ENCODE data around the gene MIB2. TPM values are rescaled to one million over a fixed set of nuclear protein-coding genes. Genes with fewer than 3 reads are reported as not detected.

Gene MIB2
- total RNA-seq, 6 experiments from 2014 or later = 41.9 to 62.8 (median 44.0) TPM

DNA sequence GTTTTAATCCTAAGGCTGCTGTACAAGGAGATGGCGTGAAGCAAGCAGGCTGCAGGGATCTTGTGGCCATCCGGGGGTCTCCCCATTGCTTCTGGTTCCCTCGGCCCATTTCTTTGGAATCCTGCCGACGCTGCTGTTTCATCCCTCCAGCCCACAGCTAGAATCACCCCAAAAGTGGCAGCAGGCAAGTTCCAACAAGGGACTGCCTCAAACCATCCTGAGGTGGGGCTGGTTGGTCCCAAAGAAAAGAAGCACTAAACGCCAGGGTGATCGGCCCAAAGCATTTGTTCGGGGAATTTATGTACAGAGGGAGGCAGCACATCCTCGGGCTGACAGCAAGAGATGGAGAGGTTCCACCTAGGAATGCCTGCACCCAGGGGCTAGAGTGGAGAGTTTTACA lies 4.5 kb upstream of the MIB2 start:
- Mint-ChIP-seq H3K9me3 (no peaks in the 10 kb centered on the region), H3K27ac (no peak overlapping the region), H3K27me3 (ENCODE audit: insufficient read depth) (peaks cover 2% of the 10 kb centered on the region; the same call in 1 of the 2 replicates), H3K36me3 (ENCODE audit: low read depth) (peaks cover 7% of the 10 kb centered on the region; the same call in 1 of the 2 replicates), H3K4me3 (no peak overlapping the region), H3K4me1 (ENCODE audit: low read depth) (peaks cover 16% of the 10 kb centered on the region)
- TF ChIP-seq, protein P1, sequence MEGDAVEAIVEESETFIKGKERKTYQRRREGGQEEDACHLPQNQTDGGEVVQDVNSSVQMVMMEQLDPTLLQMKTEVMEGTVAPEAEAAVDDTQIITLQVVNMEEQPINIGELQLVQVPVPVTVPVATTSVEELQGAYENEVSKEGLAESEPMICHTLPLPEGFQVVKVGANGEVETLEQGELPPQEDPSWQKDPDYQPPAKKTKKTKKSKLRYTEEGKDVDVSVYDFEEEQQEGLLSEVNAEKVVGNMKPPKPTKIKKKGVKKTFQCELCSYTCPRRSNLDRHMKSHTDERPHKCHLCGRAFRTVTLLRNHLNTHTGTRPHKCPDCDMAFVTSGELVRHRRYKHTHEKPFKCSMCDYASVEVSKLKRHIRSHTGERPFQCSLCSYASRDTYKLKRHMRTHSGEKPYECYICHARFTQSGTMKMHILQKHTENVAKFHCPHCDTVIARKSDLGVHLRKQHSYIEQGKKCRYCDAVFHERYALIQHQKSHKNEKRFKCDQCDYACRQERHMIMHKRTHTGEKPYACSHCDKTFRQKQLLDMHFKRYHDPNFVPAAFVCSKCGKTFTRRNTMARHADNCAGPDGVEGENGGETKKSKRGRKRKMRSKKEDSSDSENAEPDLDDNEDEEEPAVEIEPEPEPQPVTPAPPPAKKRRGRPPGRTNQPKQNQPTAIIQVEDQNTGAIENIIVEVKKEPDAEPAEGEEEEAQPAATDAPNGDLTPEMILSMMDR (IDR thresholded peaks at IDR 0.05) = no peak
- DNase-seq = no peak

DNA sequence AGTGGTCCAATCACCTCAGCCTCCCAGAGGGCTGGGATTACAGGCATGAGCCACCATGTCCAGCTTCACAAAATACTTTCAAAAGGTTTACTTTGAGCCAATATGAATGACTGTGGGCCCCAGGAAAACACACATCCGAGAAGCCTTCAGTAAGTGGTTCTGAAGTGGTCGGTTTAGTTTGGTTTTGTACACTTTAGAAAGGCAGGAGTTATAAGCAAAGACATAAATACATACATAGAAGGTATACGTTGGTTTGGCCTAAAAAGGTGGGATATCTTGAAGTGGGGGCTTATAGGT lies 3.2 kb upstream of the MIB2 start:
- TF ChIP-seq, protein P1 (IDR thresholded peaks at IDR 0.05) = no peak

DNA sequence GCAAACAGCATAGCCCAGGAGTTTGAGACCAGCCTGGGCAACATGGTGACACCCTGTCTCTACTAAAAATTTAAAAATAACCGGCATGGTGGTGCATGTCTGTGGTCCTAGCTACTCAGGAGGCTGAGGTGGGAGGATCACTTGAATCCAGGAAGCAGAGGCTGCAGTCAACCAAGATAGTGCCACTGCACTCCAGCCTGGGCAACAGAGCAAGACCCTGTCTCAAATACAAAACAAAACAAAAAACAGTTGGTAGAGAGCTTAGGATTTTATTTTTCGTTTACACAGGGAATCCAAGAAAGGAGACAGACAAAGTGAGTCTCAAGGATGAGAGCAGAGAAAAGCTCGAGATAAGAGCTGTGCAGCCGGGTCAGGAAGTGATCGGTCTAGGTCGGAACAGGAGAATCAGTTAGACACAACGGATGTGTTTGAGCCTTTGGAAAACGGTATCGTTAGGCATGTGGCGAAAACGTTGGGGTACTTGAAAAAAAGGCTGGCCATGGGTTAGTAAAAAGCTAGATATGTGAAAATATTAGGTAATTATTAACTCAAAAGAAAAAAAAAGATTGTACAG lies 1.7 kb upstream of the MIB2 start:
- peak overlapping the region; percentile 40; the same call in 1 of the 2 replicates for H3K27ac Mint-ChIP-seq

More for the DNA sequence above, 3.2 kb upstream of the MIB2 start:
- H3K4me1 Mint-ChIP-seq (ENCODE audit: low read depth) = peaks cover 16% of the 10 kb centered on the region
- peaks cover 7% of the 10 kb centered on the region; the same call in 1 of the 2 replicates for H3K36me3 Mint-ChIP-seq (ENCODE audit: low read depth)
- no peak overlapping the region for H3K27ac Mint-ChIP-seq
- no peak for DNase-seq
- no peaks in the 10 kb centered on the region for H3K9me3 Mint-ChIP-seq
- H3K4me3 Mint-ChIP-seq = no peak overlapping the region
- peaks cover 1% of the 10 kb centered on the region for H3K27me3 Mint-ChIP-seq (ENCODE audit: insufficient read depth)

DNA sequence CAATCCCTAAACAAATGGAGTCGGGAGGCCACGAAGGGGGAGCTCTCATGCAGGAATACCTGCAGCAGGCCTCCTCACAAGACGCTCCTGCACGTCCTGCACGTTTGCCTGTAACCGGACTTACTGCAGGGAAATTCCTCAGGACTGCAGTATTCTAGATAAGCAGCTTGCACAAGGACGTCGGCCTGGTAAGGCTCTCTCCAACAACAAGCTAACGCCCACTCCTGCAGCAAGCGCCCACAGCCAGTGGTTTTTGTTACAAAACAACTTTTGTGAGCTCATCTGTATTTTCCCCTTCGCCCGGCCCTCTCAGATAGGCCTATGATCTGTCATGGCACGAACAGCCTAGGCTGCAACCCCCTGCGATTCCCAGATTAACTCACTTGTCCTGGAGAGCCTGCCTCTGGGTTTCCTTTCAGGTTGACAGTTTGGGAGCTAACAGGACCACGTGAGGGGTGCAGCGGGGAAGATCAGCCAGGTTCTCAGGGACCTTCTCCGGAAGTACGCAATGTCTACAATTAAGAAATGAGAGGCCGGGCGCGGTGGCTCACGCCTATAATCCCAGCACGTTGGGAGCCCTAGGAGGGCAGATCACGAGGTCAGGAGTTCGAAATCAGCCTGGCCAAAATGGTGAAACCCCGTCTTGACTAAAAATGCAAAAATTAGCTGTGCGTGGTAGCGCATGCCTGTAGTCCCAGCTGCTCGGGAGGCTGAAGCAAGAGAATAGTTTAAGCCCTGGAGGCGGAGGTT lies 921 bp upstream of the MIB2 start:
- TF ChIP-seq, protein P1 (IDR thresholded peaks at IDR 0.05) = no peak
- H3K9me3 Mint-ChIP-seq = no peaks in the 10 kb centered on the region
- H3K27ac Mint-ChIP-seq = peak overlapping the region; percentile 83
- peak overlapping the region; percentile 97 for H3K4me3 Mint-ChIP-seq
- peaks cover 3% of the 10 kb centered on the region for H3K27me3 Mint-ChIP-seq (ENCODE audit: insufficient read depth)
- peaks cover 12% of the 10 kb centered on the region; the same call in 1 of the 2 replicates for H3K36me3 Mint-ChIP-seq (ENCODE audit: low read depth)
- H3K4me1 Mint-ChIP-seq (ENCODE audit: low read depth) = peaks cover 21% of the 10 kb centered on the region
- peak; percentile 11 for DNase-seq

More for the DNA sequence above, 1.7 kb upstream of the MIB2 start:
- H3K36me3 Mint-ChIP-seq (ENCODE audit: low read depth) = peaks cover 12% of the 10 kb centered on the region; the same call in 1 of the 2 replicates
- DNase-seq = no peak
- TF ChIP-seq, protein P1 (IDR thresholded peaks at IDR 0.05) = no peak
- H3K4me3 Mint-ChIP-seq = peak overlapping the region; percentile 97
- H3K9me3 Mint-ChIP-seq = no peaks in the 10 kb centered on the region
- peaks cover 21% of the 10 kb centered on the region for H3K4me1 Mint-ChIP-seq (ENCODE audit: low read depth)
- H3K27me3 Mint-ChIP-seq (ENCODE audit: insufficient read depth) = peaks cover 1% of the 10 kb centered on the region

DNA sequence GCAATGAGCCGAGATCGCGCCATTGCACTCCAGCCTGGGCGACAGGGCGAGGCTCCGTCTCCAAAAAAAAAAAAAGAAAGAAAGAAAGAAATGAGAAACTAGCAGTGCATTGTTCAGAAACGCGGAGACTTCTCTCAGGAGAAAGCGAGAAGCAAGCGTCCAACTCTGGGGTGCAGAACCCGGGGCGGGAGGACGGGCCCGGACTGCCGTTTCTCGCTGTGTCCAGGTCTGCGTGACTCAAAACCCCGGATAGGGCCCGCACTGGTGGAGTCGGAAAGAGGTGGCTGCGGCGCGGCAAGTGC lies 395 bp upstream of the MIB2 start:
- peak overlapping the region; percentile 97 for H3K4me3 Mint-ChIP-seq
- no peaks in the 10 kb centered on the region for H3K9me3 Mint-ChIP-seq
- peaks cover 21% of the 10 kb centered on the region for H3K4me1 Mint-ChIP-seq (ENCODE audit: low read depth)
- DNase-seq = no peak
- peak overlapping the region; percentile 83 for H3K27ac Mint-ChIP-seq
- H3K27me3 Mint-ChIP-seq (ENCODE audit: insufficient read depth) = peaks cover 3% of the 10 kb centered on the region
- peaks cover 12% of the 10 kb centered on the region; the same call in 1 of the 2 replicates for H3K36me3 Mint-ChIP-seq (ENCODE audit: low read depth)
- TF ChIP-seq, protein P1 (IDR thresholded peaks at IDR 0.05) = no peak

All from HFFc6 (cell line).